ENCODE data around the gene GRM4. TPM values are rescaled to one million over a fixed set of nuclear protein-coding genes. Genes with fewer than 3 reads are reported as not detected.
"Not testable (repeated sequence)": the region's sequence is repeated elsewhere in the genome, so short reads cannot be mapped to it uniquely, and the experiment has no call there.

The GRM4 gene
- total RNA-seq, 1 experiment from 2014 or later = 0.41 TPM

DNA sequence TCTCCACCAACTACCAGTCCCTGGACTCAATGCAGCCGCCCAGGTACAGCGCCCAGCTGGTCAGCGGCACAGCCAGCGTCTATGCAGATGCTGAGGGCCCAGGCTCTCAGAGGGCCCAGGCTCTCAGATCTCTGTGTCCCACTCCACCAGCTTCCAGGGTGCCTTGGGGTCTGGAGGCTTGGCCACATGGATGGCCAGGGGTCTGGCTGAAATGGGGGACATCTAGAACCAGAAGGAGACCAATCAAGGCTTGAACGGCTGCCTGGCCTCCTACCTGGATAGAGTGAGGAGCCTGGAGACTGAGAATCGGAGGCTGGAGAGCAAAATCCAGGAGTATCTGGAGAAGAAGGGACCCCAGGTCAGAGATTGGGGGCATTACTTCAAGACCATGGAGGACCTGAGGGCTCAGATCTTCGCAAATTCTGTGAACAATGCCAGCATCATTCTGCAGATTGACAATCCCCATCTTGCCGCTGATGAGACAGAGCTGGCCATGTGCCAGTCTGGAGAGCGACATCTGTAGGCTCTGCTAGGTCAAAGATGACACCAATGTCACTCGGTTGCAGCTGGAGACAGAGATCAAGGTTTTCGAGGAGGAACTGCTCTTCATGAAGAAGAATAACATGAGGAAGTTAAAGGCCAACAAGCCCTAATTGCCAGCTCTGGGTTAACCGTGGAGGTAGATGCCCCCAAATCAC is 44.1 kb upstream of the GRM4 start:
- H3K36me3 ChIP-seq (ENCODE audit: insufficient read depth, low read length, poor library complexity, severe bottlenecking) = no peaks in the 10 kb centered on the region
- ChIA-PET CTCF (no interaction called here), POLR2A (ENCODE audit: low non-redundant PET) (no interaction called here)
- H3K27me3 ChIP-seq (replicated peaks; ENCODE audit: insufficient read depth, low read depth, low read length, poor library complexity) = no peaks in the 10 kb centered on the region
- BruUV-seq (replicated peaks) = no TSS peak
- H3K4me1 ChIP-seq (ENCODE audit: insufficient read depth, low read length, poor library complexity, severe bottlenecking) = no peaks in the 10 kb centered on the region
- TF ChIP-seq, protein P1, sequence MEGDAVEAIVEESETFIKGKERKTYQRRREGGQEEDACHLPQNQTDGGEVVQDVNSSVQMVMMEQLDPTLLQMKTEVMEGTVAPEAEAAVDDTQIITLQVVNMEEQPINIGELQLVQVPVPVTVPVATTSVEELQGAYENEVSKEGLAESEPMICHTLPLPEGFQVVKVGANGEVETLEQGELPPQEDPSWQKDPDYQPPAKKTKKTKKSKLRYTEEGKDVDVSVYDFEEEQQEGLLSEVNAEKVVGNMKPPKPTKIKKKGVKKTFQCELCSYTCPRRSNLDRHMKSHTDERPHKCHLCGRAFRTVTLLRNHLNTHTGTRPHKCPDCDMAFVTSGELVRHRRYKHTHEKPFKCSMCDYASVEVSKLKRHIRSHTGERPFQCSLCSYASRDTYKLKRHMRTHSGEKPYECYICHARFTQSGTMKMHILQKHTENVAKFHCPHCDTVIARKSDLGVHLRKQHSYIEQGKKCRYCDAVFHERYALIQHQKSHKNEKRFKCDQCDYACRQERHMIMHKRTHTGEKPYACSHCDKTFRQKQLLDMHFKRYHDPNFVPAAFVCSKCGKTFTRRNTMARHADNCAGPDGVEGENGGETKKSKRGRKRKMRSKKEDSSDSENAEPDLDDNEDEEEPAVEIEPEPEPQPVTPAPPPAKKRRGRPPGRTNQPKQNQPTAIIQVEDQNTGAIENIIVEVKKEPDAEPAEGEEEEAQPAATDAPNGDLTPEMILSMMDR (conservative IDR thresholded peaks at IDR 0.05; ENCODE audit: low read depth, low read length) = no peak
- no peak for TF ChIP-seq EZH2 (IDR thresholded peaks at IDR 0.05; ENCODE audit: borderline replicate concordance, low read depth, low read length, poor library complexity, severe bottlenecking)
- intact Hi-C loops (cut with micrococcal nuclease; ENCODE audit: unreplicated experiment) = loop anchor here (10.0 kb wide), 1 partner anchor 415 kb away; no protein-coding TSS in a partner anchor
- no peak overlapping the region for H3K4me3 ChIP-seq (ENCODE audit: low read depth, low read length, poor library complexity, severe bottlenecking)
- H3K27ac ChIP-seq (ENCODE audit: low read depth, low read length, poor library complexity, severe bottlenecking) = no peak overlapping the region
- no peaks in the 10 kb centered on the region for H3K9me3 ChIP-seq (ENCODE audit: low read depth, low read length, poor library complexity, severe bottlenecking)
- no peak for DNase-seq (ENCODE audit: low spot score)

GRCh38 chr6:34184726-34185125 is 38.8 kb upstream of the GRM4 start:
- H3K27me3 ChIP-seq (replicated peaks; ENCODE audit: insufficient read depth, low read depth, low read length, poor library complexity); BruUV-seq (replicated peaks); H3K27ac ChIP-seq (ENCODE audit: low read depth, low read length, poor library complexity, severe bottlenecking); H3K4me3 ChIP-seq (ENCODE audit: low read depth, low read length, poor library complexity, severe bottlenecking); H3K4me1 ChIP-seq (ENCODE audit: insufficient read depth, low read length, poor library complexity, severe bottlenecking); DNase-seq (ENCODE audit: low spot score); POLR2A ChIA-PET (ENCODE audit: low non-redundant PET); CTCF ChIA-PET; intact Hi-C loops (cut with micrococcal nuclease; ENCODE audit: unreplicated experiment); H3K36me3 ChIP-seq (ENCODE audit: insufficient read depth, low read length, poor library complexity, severe bottlenecking); H3K9me3 ChIP-seq (ENCODE audit: low read depth, low read length, poor library complexity, severe bottlenecking): not testable (repeated sequence)

DNA sequence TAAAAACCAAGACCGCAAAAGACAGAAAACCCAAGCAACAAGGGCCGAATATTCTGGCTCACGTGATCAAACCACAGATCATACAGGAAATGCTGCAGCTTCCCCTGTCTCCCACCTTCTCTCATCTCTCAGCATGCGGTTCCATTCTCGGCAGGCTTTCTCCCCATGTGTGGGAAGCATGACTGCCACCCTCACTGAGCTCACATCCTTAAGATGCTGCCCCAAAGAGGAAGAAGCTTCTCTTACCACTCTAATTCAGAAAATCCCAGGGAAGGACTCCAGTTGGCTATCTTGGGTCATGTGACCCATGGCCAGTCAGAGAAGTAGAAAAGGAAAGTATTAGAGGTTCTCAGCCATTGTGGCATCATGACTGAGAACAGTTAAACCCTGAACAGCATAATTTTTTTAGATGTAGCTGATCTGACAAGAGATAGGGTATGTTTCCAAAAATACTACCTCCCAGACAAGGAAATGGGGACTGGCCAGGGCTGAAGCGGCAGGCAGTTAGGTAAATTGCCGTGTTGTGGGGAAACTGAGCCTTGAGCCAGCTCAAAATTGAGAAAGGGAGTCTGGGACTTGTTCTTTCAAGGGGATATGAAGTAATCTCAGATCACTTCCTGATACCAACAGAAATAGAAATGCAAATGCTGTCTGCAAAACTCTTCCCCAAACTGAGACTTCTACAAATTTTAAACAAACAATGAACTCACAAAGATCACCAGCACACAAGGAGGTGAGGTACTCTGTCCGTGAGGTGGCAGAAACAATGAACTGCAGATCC is 37.1 kb upstream of the GRM4 start:
- DNase-seq (ENCODE audit: low spot score) = peak; percentile 37
- Histone ChIP-seq H3K27ac (ENCODE audit: low read depth, low read length, poor library complexity, severe bottlenecking) (no peak overlapping the region), H3K9me3 (ENCODE audit: low read depth, low read length, poor library complexity, severe bottlenecking) (no peaks in the 10 kb centered on the region), H3K4me1 (ENCODE audit: insufficient read depth, low read length, poor library complexity, severe bottlenecking) (no peaks in the 10 kb centered on the region), H3K27me3 (replicated peaks; ENCODE audit: insufficient read depth, low read depth, low read length, poor library complexity) (no peaks in the 10 kb centered on the region), H3K4me3 (ENCODE audit: low read depth, low read length, poor library complexity, severe bottlenecking) (no peak overlapping the region), H3K36me3 (ENCODE audit: insufficient read depth, low read length, poor library complexity, severe bottlenecking) (no peaks in the 10 kb centered on the region)
- BruUV-seq (replicated peaks) = no TSS peak
- POLR2A ChIA-PET (ENCODE audit: low non-redundant PET) = no interaction called here
- CTCF ChIA-PET = interaction anchor here (0.6 kb wide), 1 partner anchor 19 kb away, joined by 5 read pairs; no protein-coding TSS in a partner anchor
- TF ChIP-seq, protein P1 (conservative IDR thresholded peaks at IDR 0.05; ENCODE audit: low read depth, low read length) = no peak
- TF ChIP-seq EZH2 (IDR thresholded peaks at IDR 0.05; ENCODE audit: borderline replicate concordance, low read depth, low read length, poor library complexity, severe bottlenecking) = no peak
- intact Hi-C loops (cut with micrococcal nuclease; ENCODE audit: unreplicated experiment) = no loop called here
